ENCODE measurements around the gene OSBP2. TPM values are rescaled to one million over a fixed set of nuclear protein-coding genes. Genes with fewer than 3 reads are reported as not detected.
A peak's percentile ranks its signal among the peaks of the same experiment; 100 is the strongest.

The OSBP2 gene
- total and polyA plus RNA-seq, 4 donors = 1.1 to 12.3 (median 2.6) TPM

- TF ChIP-seq CTCF (IDR thresholded peaks at IDR 0.05; ENCODE audit: control extremely low read depth, extremely low read depth) = no peak
- Histone ChIP-seq H3K4me1 (ENCODE audit: control insufficient read depth in 5 of 5, insufficient read depth in 5 of 5, low read length in 5 of 5) (peaks cover 0 to 13% (median 3%) of the 10 kb centered on the region in 5 donors), H3K9ac (ENCODE audit: insufficient read depth in 1 of 2, low read length in 2 of 2) (no peak overlapping the region), H3K9me3 (ENCODE audit: control insufficient read depth in 4 of 4, insufficient read depth in 3 of 4, low read length in 3 of 4) (no peaks in the 10 kb centered on the region), H3K27me3 (ENCODE audit: control insufficient read depth in 3 of 3, insufficient read depth in 3 of 3, low read length in 2 of 3) (no peaks in the 10 kb centered on the region), H3K36me3 (ENCODE audit: control insufficient read depth in 4 of 4, insufficient read depth in 4 of 4, low read length in 4 of 4) (peaks cover 5 to 19% (median 9%) of the 10 kb centered on the region in 4 donors), H3K4me3 (no peak overlapping the region), H3K27ac (ENCODE audit: low read depth in 1 of 2, low read length in 1 of 2) (peak overlapping the region in 1 of 2 donors; percentile 0)
- DNase-seq = peak; percentile 57 to 66 (median 57)
- WGBS, 2 donors = 56 to 62% methylated on average over 34 of the region's 34 CpGs
- ATAC-seq (ENCODE audit: insufficient read depth, low FRiP score) = peak; percentile 56
Measured at GRCh38 chr22:30922151-30922611, 227.5 kb downstream of the OSBP2 start.

- Histone ChIP-seq H3K27ac (ENCODE audit: low read depth in 1 of 2, low read length in 1 of 2) (no peak overlapping the region), H3K4me1 (ENCODE audit: control insufficient read depth in 5 of 5, insufficient read depth in 5 of 5, low read length in 5 of 5) (peaks cover 0 to 13% (median 3%) of the 10 kb centered on the region in 5 donors), H3K4me3 (no peak overlapping the region), H3K36me3 (ENCODE audit: control insufficient read depth in 4 of 4, insufficient read depth in 4 of 4, low read length in 4 of 4) (peaks cover 9 to 31% (median 12%) of the 10 kb centered on the region in 4 donors), H3K9me3 (ENCODE audit: control insufficient read depth in 4 of 4, insufficient read depth in 3 of 4, low read length in 3 of 4) (no peaks in the 10 kb centered on the region), H3K9ac (ENCODE audit: insufficient read depth in 1 of 2, low read length in 2 of 2) (no peak overlapping the region), H3K27me3 (ENCODE audit: control insufficient read depth in 3 of 3, insufficient read depth in 3 of 3, low read length in 2 of 3) (no peaks in the 10 kb centered on the region)
- no peak for ATAC-seq (ENCODE audit: insufficient read depth, low FRiP score)
- DNase-seq = peak in 1 of 3 donors; percentile 6
- TF ChIP-seq CTCF (IDR thresholded peaks at IDR 0.05; ENCODE audit: control extremely low read depth, extremely low read depth) = no peak
- WGBS, 2 donors = 92 to 94% methylated on average over 9 of the region's 9 CpGs
Measured at GRCh38 chr22:30923168-30923900, 228.7 kb downstream of the OSBP2 start.

GRCh38 chr22:30925667-30926066 lies 231.0 kb downstream of the OSBP2 start:
- H3K36me3 ChIP-seq (ENCODE audit: control insufficient read depth in 4 of 4, insufficient read depth in 4 of 4, low read length in 4 of 4) = peaks cover 20 to 37% (median 24%) of the 10 kb centered on the region in 4 donors
- no peaks in the 10 kb centered on the region for H3K27me3 ChIP-seq (ENCODE audit: control insufficient read depth in 3 of 3, insufficient read depth in 3 of 3, low read length in 2 of 3)
- 94 to 95% methylated on average over 5 of the region's 5 CpGs for WGBS, 2 donors
- no peak for ATAC-seq (ENCODE audit: insufficient read depth, low FRiP score)
- H3K27ac ChIP-seq (ENCODE audit: low read depth in 1 of 2, low read length in 1 of 2) = no peak overlapping the region
- DNase-seq = no peak
- H3K9me3 ChIP-seq (ENCODE audit: control insufficient read depth in 4 of 4, insufficient read depth in 3 of 4, low read length in 3 of 4) = no peaks in the 10 kb centered on the region
- no peak overlapping the region for H3K9ac ChIP-seq (ENCODE audit: insufficient read depth in 1 of 2, low read length in 2 of 2)
- H3K4me3 ChIP-seq = no peak overlapping the region
- H3K4me1 ChIP-seq (ENCODE audit: control insufficient read depth in 5 of 5, insufficient read depth in 5 of 5, low read length in 5 of 5) = peaks cover 0 to 13% (median 3%) of the 10 kb centered on the region in 5 donors
- no peak for TF ChIP-seq CTCF (IDR thresholded peaks at IDR 0.05; ENCODE audit: control extremely low read depth, extremely low read depth)

Measured in lung (tissue), 12 donors.